Loucy (cell line): ENCODE results near the gene MPRIP.

Experiments used
- H2AFZ ChIP-seq: fragments of 200-600 bp; sonication (generic); 2 replicates; pipeline ENCODE4 v1.6.0; 2016; ENCODE audit warnings: antibody characterized with exemption, mild to moderate bottlenecking, low read length, moderate library complexity
- H3F3A ChIP-seq: fragments of 200-600 bp; 2 replicates; pipeline ENCODE4 v1.6.0; 2016; ENCODE audit warnings: antibody characterized with exemption, low read depth, mild to moderate bottlenecking
- H3K27me3 ChIP-seq: fragments of 200-600 bp; sonication (generic); 2 replicates; pipeline ENCODE4 v1.6.1; 2014; ENCODE audit warnings: low read length, mild to moderate bottlenecking; ENCODE audit not compliant: insufficient read depth, poor library complexity, severe bottlenecking
- H3K36me3 ChIP-seq: fragments of 200-600 bp; sonication (generic); 2 replicates; pipeline ENCODE4 v1.6.1; 2016; ENCODE audit warnings: low read length; ENCODE audit not compliant: insufficient read depth
- H3K4me1 ChIP-seq: fragments of 200-600 bp; sonication (generic); 2 replicates; pipeline ENCODE4 v1.5.1; 2014; ENCODE audit warnings: low read length, mild to moderate bottlenecking; ENCODE audit not compliant: insufficient read depth, poor library complexity, severe bottlenecking
- H3K4me2 ChIP-seq: fragments of 200-600 bp; sonication (generic); 2 replicates; pipeline ENCODE4 v1.6.0; 2014; ENCODE audit warnings: antibody characterized with exemption, low read length, low read depth, mild to moderate bottlenecking; ENCODE audit not compliant: poor library complexity, severe bottlenecking
- H3K4me3 ChIP-seq: fragments of 200-600 bp; sonication (generic); 2 replicates; pipeline ENCODE4 v1.5.1; 2014; ENCODE audit warnings: low read length, mild to moderate bottlenecking, mixed read lengths; ENCODE audit not compliant: poor library complexity, severe bottlenecking
- H3K79me2 ChIP-seq: fragments of 200-600 bp; sonication (generic); 2 replicates; pipeline ENCODE4 v1.6.1; 2014; ENCODE audit warnings: low read length; ENCODE audit not compliant: insufficient read depth
- H3K9ac ChIP-seq: fragments of 200-600 bp; sonication (generic); 2 replicates; pipeline ENCODE4 v1.6.0; 2014; ENCODE audit warnings: mild to moderate bottlenecking, low read depth, low read length, moderate library complexity; ENCODE audit not compliant: poor library complexity, severe bottlenecking
- H3K9me2 ChIP-seq: fragments of 200-600 bp; sonication (generic); replicated peaks from 2 replicates; pipeline ENCODE4 v1.6.1; 2016; ENCODE audit warnings: low read depth, low read length, mixed read lengths
- H3K9me3 ChIP-seq: fragments of 200-600 bp; sonication (generic); 2 replicates; pipeline ENCODE4 v1.6.1; 2014; ENCODE audit warnings: mild to moderate bottlenecking, antibody characterized with exemption, low read length, low read depth; ENCODE audit not compliant: insufficient read depth
- H4K20me1 ChIP-seq: fragments of 200-600 bp; sonication (generic); 2 replicates; pipeline ENCODE4 v1.6.0; 2014; ENCODE audit warnings: antibody characterized with exemption, low read length, mild to moderate bottlenecking; ENCODE audit not compliant: insufficient read depth, poor library complexity, severe bottlenecking
- EZH2phosphoT487 ChIP-seq: fragments of 200-600 bp; IDR thresholded peaks from 2 replicates; pipeline ENCODE4 v1.6.1; 2018; ENCODE audit warnings: antibody characterized with exemption, mild to moderate bottlenecking, moderate library complexity, borderline replicate concordance
- TF ChIP-seq, protein P1 (sequence below): fragments of 200-600 bp; sonication (generic); conservative IDR thresholded peaks from 2 replicates; pipeline ENCODE4 v1.5.1; 2014; ENCODE audit warnings: mild to moderate bottlenecking, antibody characterized with exemption, low read length

Gene MPRIP

GRCh38 chr17:17086585-17086984 is 44.3 kb downstream of the MPRIP start:
- no peaks in the 10 kb centered on the region for H3F3A ChIP-seq
- no peaks in the 10 kb centered on the region for H3K27me3 ChIP-seq
- no peak overlapping the region for H2AFZ ChIP-seq
- H3K79me2 ChIP-seq = peaks cover 47% of the 10 kb centered on the region; the same call in 1 of the 2 replicates
- no peaks in the 10 kb centered on the region for H3K9me3 ChIP-seq
- no peaks in the 10 kb centered on the region for H3K9me2 ChIP-seq
- peaks cover 11% of the 10 kb centered on the region for H3K4me1 ChIP-seq
- H3K9ac ChIP-seq = no peak overlapping the region
- H4K20me1 ChIP-seq = peaks cover 8% of the 10 kb centered on the region
- H3K4me2 ChIP-seq = no peak overlapping the region
- peaks cover 76% of the 10 kb centered on the region; the same call in 1 of the 2 replicates for H3K36me3 ChIP-seq
- TF ChIP-seq, protein P1, sequence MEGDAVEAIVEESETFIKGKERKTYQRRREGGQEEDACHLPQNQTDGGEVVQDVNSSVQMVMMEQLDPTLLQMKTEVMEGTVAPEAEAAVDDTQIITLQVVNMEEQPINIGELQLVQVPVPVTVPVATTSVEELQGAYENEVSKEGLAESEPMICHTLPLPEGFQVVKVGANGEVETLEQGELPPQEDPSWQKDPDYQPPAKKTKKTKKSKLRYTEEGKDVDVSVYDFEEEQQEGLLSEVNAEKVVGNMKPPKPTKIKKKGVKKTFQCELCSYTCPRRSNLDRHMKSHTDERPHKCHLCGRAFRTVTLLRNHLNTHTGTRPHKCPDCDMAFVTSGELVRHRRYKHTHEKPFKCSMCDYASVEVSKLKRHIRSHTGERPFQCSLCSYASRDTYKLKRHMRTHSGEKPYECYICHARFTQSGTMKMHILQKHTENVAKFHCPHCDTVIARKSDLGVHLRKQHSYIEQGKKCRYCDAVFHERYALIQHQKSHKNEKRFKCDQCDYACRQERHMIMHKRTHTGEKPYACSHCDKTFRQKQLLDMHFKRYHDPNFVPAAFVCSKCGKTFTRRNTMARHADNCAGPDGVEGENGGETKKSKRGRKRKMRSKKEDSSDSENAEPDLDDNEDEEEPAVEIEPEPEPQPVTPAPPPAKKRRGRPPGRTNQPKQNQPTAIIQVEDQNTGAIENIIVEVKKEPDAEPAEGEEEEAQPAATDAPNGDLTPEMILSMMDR = no peak
- no peak for TF ChIP-seq EZH2phosphoT487
- H3K4me3 ChIP-seq = no peak overlapping the region

- Histone ChIP-seq H4K20me1 (peaks cover 8% of the 10 kb centered on the region), H3K4me1 (peaks cover 11% of the 10 kb centered on the region), H3K9me3 (no peaks in the 10 kb centered on the region), H3K4me2 (no peak overlapping the region), H2AFZ (no peak overlapping the region), H3K36me3 (peaks cover 78% of the 10 kb centered on the region; the same call in 1 of the 2 replicates), H3K9me2 (no peaks in the 10 kb centered on the region), H3F3A (no peaks in the 10 kb centered on the region), H3K9ac (no peak overlapping the region), H3K79me2 (peaks cover 43% of the 10 kb centered on the region; the same call in 1 of the 2 replicates), H3K4me3 (no peak overlapping the region), H3K27me3 (no peaks in the 10 kb centered on the region)
- TF ChIP-seq EZH2phosphoT487 = no peak
- TF ChIP-seq, protein P1 = no peak
Measured at GRCh38 chr17:17087424-17088015, 45.3 kb downstream of the MPRIP start.

GRCh38 chr17:17088086-17088485 is 45.8 kb downstream of the MPRIP start:
- Histone ChIP-seq H3K36me3 (peaks cover 73% of the 10 kb centered on the region; the same call in 1 of the 2 replicates), H3K79me2 (peaks cover 47% of the 10 kb centered on the region; the same call in 1 of the 2 replicates)

More at GRCh38 chr17:17088086-17088485, 45.8 kb downstream of the MPRIP start:
- H3K9me3 ChIP-seq = no peaks in the 10 kb centered on the region
- no peaks in the 10 kb centered on the region for H3K27me3 ChIP-seq
- no peak overlapping the region for H2AFZ ChIP-seq
- no peak overlapping the region for H3K4me3 ChIP-seq
- peaks cover 11% of the 10 kb centered on the region for H3K4me1 ChIP-seq
- H3K4me2 ChIP-seq = no peak overlapping the region
- peaks cover 9% of the 10 kb centered on the region for H4K20me1 ChIP-seq
- TF ChIP-seq, protein P1 = no peak
- no peak for TF ChIP-seq EZH2phosphoT487
- no peaks in the 10 kb centered on the region for H3K9me2 ChIP-seq
- no peak overlapping the region for H3K9ac ChIP-seq
- no peaks in the 10 kb centered on the region for H3F3A ChIP-seq
